ENCODE results near the gene PPP1CA. TPM values are rescaled to one million over a fixed set of nuclear protein-coding genes. Genes with fewer than 3 reads are reported as not detected.

PPP1CA gene
- total RNA-seq, 1 donor from 2014 or later, result 159 TPM

GRCh38 chr11:67398661-67399563, 2.7 kb downstream of the PPP1CA start:
- Histone ChIP-seq H3K9ac (ENCODE audit: low read length) (peak overlapping the region; percentile 23), H3K4me2 (ENCODE audit: low read length) (no peak overlapping the region), H3K79me2 (ENCODE audit: insufficient read depth, low read length) (peaks cover 40% of the 10 kb centered on the region), H3K27ac (ENCODE audit: low read depth, low read length) (no peak overlapping the region), H3K4me1 (ENCODE audit: insufficient read depth, low read length) (peaks cover 17% of the 10 kb centered on the region), H3K9me3 (ENCODE audit: insufficient read depth, low read depth, low read length) (no peaks in the 10 kb centered on the region), H3K36me3 (ENCODE audit: insufficient read depth, low read length) (peaks cover 2% of the 10 kb centered on the region), H4K20me1 (ENCODE audit: insufficient read depth, low read length) (peaks cover 32% of the 10 kb centered on the region), H2AFZ (ENCODE audit: low read depth, low read length) (no peak overlapping the region), H3K4me3 (ENCODE audit: insufficient read depth, low read depth, low read length) (no peak overlapping the region), H3K27me3 (ENCODE audit: insufficient read depth, low read length) (no peaks in the 10 kb centered on the region)
- DNase-seq (ENCODE audit: low read depth) (no peak), FAIRE-seq (no peak)
- H3K27ac Mint-ChIP-seq (ENCODE audit: unreplicated experiment), result no peak overlapping the region
- no peak for TF ChIP-seq EZH2 (IDR thresholded peaks at IDR 0.05; ENCODE audit: insufficient read depth, low read length)
- no peak for TF ChIP-seq CTCF (IDR thresholded peaks at IDR 0.05; ENCODE audit: insufficient read depth, low read depth, low read length)
- H3K4me1 Mint-ChIP-seq (ENCODE audit: low read depth, unreplicated experiment), result peaks cover 10% of the 10 kb centered on the region
- no peaks in the 10 kb centered on the region for H3K27me3 Mint-ChIP-seq (ENCODE audit: low read depth, unreplicated experiment)
- H3K4me3 Mint-ChIP-seq (ENCODE audit: unreplicated experiment), result peak overlapping the region; percentile 34
- H3K36me3 Mint-ChIP-seq (ENCODE audit: low read depth, unreplicated experiment), result peaks cover 18% of the 10 kb centered on the region
- H3K9me3 Mint-ChIP-seq (ENCODE audit: unreplicated experiment), result no peaks in the 10 kb centered on the region

- Histone ChIP-seq H3K4me3 (ENCODE audit: insufficient read depth, low read depth, low read length) (no peak overlapping the region), H3K36me3 (ENCODE audit: insufficient read depth, low read length) (peaks cover 2% of the 10 kb centered on the region), H3K4me2 (ENCODE audit: low read length) (no peak overlapping the region), H3K4me1 (ENCODE audit: insufficient read depth, low read length) (peaks cover 17% of the 10 kb centered on the region), H3K9ac (ENCODE audit: low read length) (no peak overlapping the region), H3K79me2 (ENCODE audit: insufficient read depth, low read length) (peaks cover 40% of the 10 kb centered on the region), H3K9me3 (ENCODE audit: insufficient read depth, low read depth, low read length) (no peaks in the 10 kb centered on the region), H3K27me3 (ENCODE audit: insufficient read depth, low read length) (no peaks in the 10 kb centered on the region), H3K27ac (ENCODE audit: low read depth, low read length) (no peak overlapping the region), H2AFZ (ENCODE audit: low read depth, low read length) (no peak overlapping the region), H4K20me1 (ENCODE audit: insufficient read depth, low read length) (peaks cover 32% of the 10 kb centered on the region)
- FAIRE-seq (no peak), DNase-seq (ENCODE audit: low read depth) (no peak)
- Mint-ChIP-seq H3K4me3 (ENCODE audit: unreplicated experiment) (peak overlapping the region; percentile 62), H3K27me3 (ENCODE audit: low read depth, unreplicated experiment) (no peaks in the 10 kb centered on the region), H3K27ac (ENCODE audit: unreplicated experiment) (no peak overlapping the region), H3K36me3 (ENCODE audit: low read depth, unreplicated experiment) (peaks cover 20% of the 10 kb centered on the region), H3K4me1 (ENCODE audit: low read depth, unreplicated experiment) (peaks cover 10% of the 10 kb centered on the region), H3K9me3 (ENCODE audit: unreplicated experiment) (no peaks in the 10 kb centered on the region)
- TF ChIP-seq CTCF (IDR thresholded peaks at IDR 0.05; ENCODE audit: insufficient read depth, low read depth, low read length) (no peak), EZH2 (IDR thresholded peaks at IDR 0.05; ENCODE audit: insufficient read depth, low read length) (no peak)
Observed at GRCh38 chr11:67397986-67398660, 3.5 kb downstream of the PPP1CA start.
